Astrocyte (in vitro differentiated cells and primary cell): ENCODE results near the gene ZNF862. TPM values are rescaled to one million over a fixed set of nuclear protein-coding genes. Genes with fewer than 3 reads are reported as not detected.
"Not testable (repeated sequence)": the region's sequence is repeated elsewhere in the genome, so short reads cannot be mapped to it uniquely, and the experiment has no call there.

Experiments used
- DNase-seq: peaks from one replicate; pipeline ENCODE4 v3.0.0-alpha.2; 2010; ENCODE audit warnings: low read depth
- FAIRE-seq: peaks from 2 replicates; lab custom pipeline; 2011; peaks lifted over from hg19 to GRCh38; lab: Jason Lieb, UNC
- H2AFZ ChIP-seq: 2 replicates; pipeline ENCODE4 v1.6.0; 2012; ENCODE audit warnings: low read depth, low read length, inconsistent platforms
- H3K27ac ChIP-seq: 2 replicates; pipeline ENCODE4 v1.5.1; 2011; ENCODE audit warnings: low read depth, low read length, inconsistent platforms
- H3K27me3 ChIP-seq: 2 replicates; pipeline ENCODE4 v1.6.0; 2011; ENCODE audit warnings: low read length, inconsistent platforms; ENCODE audit not compliant: insufficient read depth
- H3K36me3 ChIP-seq: 2 replicates; pipeline ENCODE4 v1.5.1; 2011; ENCODE audit warnings: low read length, inconsistent platforms; ENCODE audit not compliant: insufficient read depth
- H3K4me1 ChIP-seq: 2 replicates; pipeline ENCODE4 v1.5.1; 2011; ENCODE audit warnings: low read length, inconsistent platforms; ENCODE audit not compliant: insufficient read depth
- H3K4me2 ChIP-seq: 2 replicates; pipeline ENCODE4 v1.6.0; 2012; ENCODE audit warnings: low read length, inconsistent platforms
- H3K4me3 ChIP-seq: 2 replicates; pipeline ENCODE4 v1.5.1; 2011; ENCODE audit warnings: low read depth, mild to moderate bottlenecking, low read length, inconsistent platforms; ENCODE audit not compliant: insufficient read depth
- H3K79me2 ChIP-seq: 2 replicates; pipeline ENCODE4 v1.6.0; 2012; ENCODE audit warnings: mild to moderate bottlenecking, low read length, inconsistent platforms; ENCODE audit not compliant: insufficient read depth
- H3K9ac ChIP-seq: 2 replicates; pipeline ENCODE4 v1.6.0; 2012; ENCODE audit warnings: mild to moderate bottlenecking, low read length, inconsistent platforms
- H3K9me3 ChIP-seq: 2 replicates; pipeline ENCODE4 v1.5.1; 2012; ENCODE audit warnings: low read depth, mild to moderate bottlenecking, low read length, inconsistent platforms; ENCODE audit not compliant: insufficient read depth
- H4K20me1 ChIP-seq: 2 replicates; pipeline ENCODE4 v1.6.0; 2012; ENCODE audit warnings: low read length, inconsistent platforms; ENCODE audit not compliant: insufficient read depth
- H3K27ac Mint-ChIP-seq: one replicate; pipeline ENCODE4 v1.8.0; 2021; ENCODE audit warnings: mild to moderate bottlenecking, mixed read lengths; ENCODE audit not compliant: unreplicated experiment
- H3K27me3 Mint-ChIP-seq: one replicate; pipeline ENCODE4 v1.8.0; 2021; ENCODE audit warnings: low read depth, mixed read lengths; ENCODE audit not compliant: unreplicated experiment
- H3K36me3 Mint-ChIP-seq: one replicate; pipeline ENCODE4 v1.8.0; 2021; ENCODE audit warnings: low read depth, mixed read lengths; ENCODE audit not compliant: unreplicated experiment
- H3K4me1 Mint-ChIP-seq: one replicate; pipeline ENCODE4 v1.8.0; 2021; ENCODE audit warnings: low read depth, mixed read lengths; ENCODE audit not compliant: unreplicated experiment
- H3K4me3 Mint-ChIP-seq: one replicate; pipeline ENCODE4 v1.8.0; 2021; ENCODE audit warnings: mild to moderate bottlenecking, moderate library complexity, mixed read lengths; ENCODE audit not compliant: unreplicated experiment
- H3K9me3 Mint-ChIP-seq: one replicate; pipeline ENCODE4 v1.8.0; 2021; ENCODE audit warnings: mild to moderate bottlenecking, mixed read lengths; ENCODE audit not compliant: unreplicated experiment
- total RNA-seq: library from RNA; stranded (reverse); gene quantifications from 2 replicates; pipeline ENCODE4 v1.2.1, GENCODE V29; 2021

ZNF862 gene
- total RNA-seq, 1 donor from 2014 or later: 13.2 TPM

DNA sequence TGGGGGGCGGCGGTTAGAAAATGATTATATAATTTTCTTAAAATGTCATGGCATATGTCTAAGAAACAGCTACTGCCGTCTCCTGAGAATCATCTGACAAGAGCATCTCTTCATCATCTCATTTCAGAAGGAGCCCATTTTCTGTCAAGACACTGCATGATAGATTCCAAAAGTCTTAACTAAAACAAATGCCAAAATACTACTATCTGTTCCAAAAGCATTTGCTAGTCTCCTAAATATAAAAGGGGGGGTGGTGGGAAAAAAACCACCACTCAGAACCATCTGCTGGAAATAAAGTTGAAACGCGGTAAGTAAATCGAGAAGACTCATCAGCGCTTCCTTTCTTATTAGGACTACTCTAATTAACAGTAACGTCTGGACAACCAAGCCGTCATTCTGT is 72.0 kb downstream of the ZNF862 start:
- H3K4me2 ChIP-seq, H3K4me1 ChIP-seq, H3K27ac Mint-ChIP-seq, H3K4me3 Mint-ChIP-seq, H3K9me3 ChIP-seq, H3K27me3 ChIP-seq, H3K36me3 ChIP-seq, DNase-seq, H3K27me3 Mint-ChIP-seq, H3K36me3 Mint-ChIP-seq, H3K9ac ChIP-seq, H2AFZ ChIP-seq, H3K9me3 Mint-ChIP-seq, H3K4me1 Mint-ChIP-seq, H4K20me1 ChIP-seq, H3K79me2 ChIP-seq, H3K27ac ChIP-seq, H3K4me3 ChIP-seq, FAIRE-seq: not testable (repeated sequence)

DNA sequence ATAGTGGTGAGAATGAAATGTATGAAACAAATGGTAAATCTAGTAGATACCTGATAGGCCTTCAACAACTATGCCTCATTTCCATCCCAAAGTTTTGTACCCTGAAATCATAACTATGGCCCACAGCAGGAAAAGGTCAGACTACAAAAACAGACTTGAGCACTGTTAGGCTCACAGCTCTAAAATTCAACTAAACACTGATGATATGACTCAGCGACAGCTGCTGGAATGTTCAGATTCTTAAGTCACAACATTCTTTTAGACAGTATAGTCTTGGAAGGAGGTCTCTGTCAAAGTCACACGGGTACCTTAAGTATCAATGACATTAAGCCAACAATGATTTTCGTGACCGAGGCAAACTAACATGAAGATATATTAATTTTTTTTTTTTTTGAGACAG is 74.0 kb downstream of the ZNF862 start:
- not testable (repeated sequence) for H3K27me3 ChIP-seq, H3K4me3 ChIP-seq, H3K9ac ChIP-seq, H3K9me3 Mint-ChIP-seq, H3K9me3 ChIP-seq, H2AFZ ChIP-seq, H3K79me2 ChIP-seq, H3K4me1 ChIP-seq, H3K27me3 Mint-ChIP-seq, H4K20me1 ChIP-seq, H3K4me3 Mint-ChIP-seq, H3K4me1 Mint-ChIP-seq, H3K36me3 ChIP-seq, H3K36me3 Mint-ChIP-seq, H3K4me2 ChIP-seq, H3K27ac Mint-ChIP-seq, H3K27ac ChIP-seq
- FAIRE-seq (peak; percentile 17), DNase-seq (peak; percentile 10)

Other genes starting within 250 kb of the ZNF862 start
- gene ZNF467, start 64.8 kb upstream of the ZNF862 start, total RNA-seq: 16.5 and 16.6 TPM in 2 replicates
- 14.2 and 16.0 TPM in 2 replicates for gene ATP6V0E2, start 35.6 kb downstream of the ZNF862 start, total RNA-seq